Measurements from ENCODE around the gene MACROD2.

- no peak for TF ChIP-seq POLR2A (IDR thresholded peaks at IDR 0.05)
- no peak for TF ChIP-seq CTCF (IDR thresholded peaks at IDR 0.05)
Measured at GRCh38 chr20:15865553-15865952, 1870.2 kb downstream of the MACROD2 start.
